Epithelial cell of proximal tubule (primary cell): ENCODE measurements around the gene MXD4. TPM values are rescaled to one million over a fixed set of nuclear protein-coding genes. Genes with fewer than 3 reads are reported as not detected.
"Not testable (repeated sequence)": the region's sequence is repeated elsewhere in the genome, so short reads cannot be mapped to it uniquely, and the experiment has no call there.

Experiments used
- DNase-seq: peaks from one replicate; pipeline ENCODE4 v3.0.0-alpha.2; 2011; ENCODE audit warnings: low read depth
- H3K4me3 ChIP-seq: 2 replicates; pipeline ENCODE4 v1.5.1; 2011; ENCODE audit warnings: low read depth, mild to moderate bottlenecking, low read length
- CTCF ChIP-seq: conservative IDR thresholded peaks from 2 replicates; pipeline ENCODE4 v1.5.1; 2012; ENCODE audit warnings: low read depth, mild to moderate bottlenecking, low read length
- total RNA-seq: library from RNA; depleted of rRNA; stranded (reverse); fragments of >200 nt; gene quantifications from 2 replicates; pipeline ENCODE4 v1.2.3, GENCODE V29; 2015

MXD4 gene
- total RNA-seq, 1 donor from 2014 or later, result 26.9 TPM

GRCh38 chr4:2212831-2213230 lies 49.1 kb downstream of the MXD4 start:
- no peak for TF ChIP-seq CTCF
- DNase-seq, result no peak
- no peak overlapping the region for H3K4me3 ChIP-seq

GRCh38 chr4:2202789-2203188 lies 59.1 kb downstream of the MXD4 start:
- not testable (repeated sequence) for DNase-seq, H3K4me3 ChIP-seq

Other genes starting within 250 kb of the MXD4 start
- gene NAT8L, start 202.8 kb downstream of the MXD4 start, total RNA-seq, result 0.51 and 2.0 TPM in 2 replicates
- 10.7 and 11.6 TPM in 2 replicates for gene HAUS3, start 20.0 kb downstream of the MXD4 start, total RNA-seq
- 0.29 and 0.94 TPM in 2 replicates for gene POLN, start 20.0 kb downstream of the MXD4 start, total RNA-seq
- 0.58 and 1.8 TPM in 2 replicates for gene ZFYVE28, start 156.5 kb upstream of the MXD4 start, total RNA-seq
- gene CFAP99, start 156.8 kb upstream of the MXD4 start, total RNA-seq, result not detected in 2 replicates
- 51.4 and 86.7 TPM in 2 replicates for gene RNF4, start 207.0 kb upstream of the MXD4 start, total RNA-seq